GM12878 (cell line): ENCODE measurements around the gene LENG9. TPM values are rescaled to one million over a fixed set of nuclear protein-coding genes. Genes with fewer than 3 reads are reported as not detected.

Experiments used
- BCL11A ChIP-seq: IDR thresholded peaks from 2 replicates; pipeline ENCODE4 v1.6.1; 2011; ENCODE audit warnings: low read depth, low read length
- BRCA1 ChIP-seq: IDR thresholded peaks from 2 replicates; pipeline ENCODE4 v1.6.1; 2011; ENCODE audit warnings: low read depth, low read length, improper control_type of control experiment
- CEBPZ ChIP-seq: fragments of 150-350 bp; IDR thresholded peaks from 2 replicates; pipeline ENCODE4 v1.6.1; 2016; ENCODE audit warnings: low read depth, low read length
- CHD2 ChIP-seq: IDR thresholded peaks from 2 replicates; pipeline ENCODE4 v1.6.1; 2011; ENCODE audit warnings: low read depth, low read length, improper control_type of control experiment, borderline replicate concordance
- DPF2 ChIP-seq: fragments of 450-650 bp; IDR thresholded peaks from 2 replicates; pipeline ENCODE4 v1.6.1; 2017; ENCODE audit warnings: mild to moderate bottlenecking
- JUND ChIP-seq: IDR thresholded peaks from 2 replicates; pipeline ENCODE4 v1.6.1; 2012; ENCODE audit warnings: low read depth, mild to moderate bottlenecking, low read length, improper control_type of control experiment, moderate library complexity
- MYC ChIP-seq: IDR thresholded peaks from 2 replicates; pipeline ENCODE4 v1.6.1; 2011; ENCODE audit warnings: mild to moderate bottlenecking, low read length, moderate library complexity, inconsistent platforms; ENCODE audit not compliant: insufficient read depth, insufficient replicate concordance, insufficient read length, severe bottlenecking
- NKRF ChIP-seq: fragments of 450-650 bp; conservative IDR thresholded peaks from 2 replicates; pipeline ENCODE4 v1.6.1; 2017; ENCODE audit warnings: mild to moderate bottlenecking, moderate library complexity
- NR2C1 ChIP-seq: fragments of 450-650 bp; IDR thresholded peaks from 2 replicates; pipeline ENCODE4 v1.6.1; 2017; ENCODE audit warnings: antibody characterized with exemption, mild to moderate bottlenecking, moderate library complexity
- PBX3 ChIP-seq: IDR thresholded peaks from 2 replicates; pipeline ENCODE4 v1.6.1; 2011; ENCODE audit warnings: mild to moderate bottlenecking, low read depth, low read length, moderate library complexity; ENCODE audit not compliant: insufficient replicate concordance
- RAD21 ChIP-seq: IDR thresholded peaks from 2 replicates; pipeline ENCODE4 v1.6.1; 2011; ENCODE audit warnings: mild to moderate bottlenecking, low read depth, low read length, moderate library complexity; ENCODE audit not compliant: insufficient read depth
- SUZ12 ChIP-seq: fragments of 200-600 bp; sonication (generic); IDR thresholded peaks from one replicate; pipeline ENCODE4 v1.6.1; 2018; ENCODE audit warnings: antibody characterized with exemption, mild to moderate bottlenecking; ENCODE audit not compliant: unreplicated experiment
- polyA plus RNA-seq, 11 experiments: library from polyadenylated mRNA; depleted of rRNA in 4 of 11; unstranded in 6 of 11; stranded (reverse) in 5 of 11; fragments of >200 nt; fragmentation: Nextera tagmentation in 4 of 11; fragmentation: Illumina TruSeq in 1 of 11; extraction: Ambion mirVana in 4 of 11; extraction: Trizol in 1 of 11; gene quantifications; 1 replicate in 1 of 11; 2 replicates in 10 of 11; pipeline versions ENCODE4 v1.2.1 to v1.2.3, GENCODE V29; 2011 to 2016; ENCODE audit warnings: inconsistent platforms in 2 of 11, missing spikeins in 2 of 11, low read depth in 1 of 11
- total RNA-seq, 4 experiments: library from RNA; depleted of rRNA in 3 of 4; stranded (reverse); fragments of >200 nt in 3 of 4; fragmentation: Illumina TruSeq in 1 of 4; extraction: Trizol in 1 of 4; gene quantifications; 2 replicates each; pipeline versions ENCODE4 v1.2.1 to v1.2.3, GENCODE V29; 2013 to 2021
- TF ChIP-seq, protein P1 (sequence below): IDR thresholded peaks from 2 replicates; pipeline ENCODE4 v1.6.1; 2012; ENCODE audit warnings: improper control_type of control experiment, low read depth, low read length; ENCODE audit not compliant: insufficient replicate concordance

LENG9 gene
- total and polyA plus RNA-seq, 10 of the 15 experiments (the other 5 are each of a cell fraction or from before 2014, with no cell fraction given) = 0.09 to 2.9 (median 0.76) TPM; not detected in 1

GRCh38 chr19:54452626-54453025 is 11.0 kb downstream of the LENG9 start (continued):
- TF ChIP-seq CEBPZ (no peak), DPF2 (no peak), PBX3 (no peak), MYC (no peak), JUND (no peak), NR2C1 (no peak), BCL11A (no peak), CHD2 (no peak), NKRF (no peak), BRCA1 (no peak), SUZ12 (no peak), RAD21 (no peak)
- TF ChIP-seq, protein P1, sequence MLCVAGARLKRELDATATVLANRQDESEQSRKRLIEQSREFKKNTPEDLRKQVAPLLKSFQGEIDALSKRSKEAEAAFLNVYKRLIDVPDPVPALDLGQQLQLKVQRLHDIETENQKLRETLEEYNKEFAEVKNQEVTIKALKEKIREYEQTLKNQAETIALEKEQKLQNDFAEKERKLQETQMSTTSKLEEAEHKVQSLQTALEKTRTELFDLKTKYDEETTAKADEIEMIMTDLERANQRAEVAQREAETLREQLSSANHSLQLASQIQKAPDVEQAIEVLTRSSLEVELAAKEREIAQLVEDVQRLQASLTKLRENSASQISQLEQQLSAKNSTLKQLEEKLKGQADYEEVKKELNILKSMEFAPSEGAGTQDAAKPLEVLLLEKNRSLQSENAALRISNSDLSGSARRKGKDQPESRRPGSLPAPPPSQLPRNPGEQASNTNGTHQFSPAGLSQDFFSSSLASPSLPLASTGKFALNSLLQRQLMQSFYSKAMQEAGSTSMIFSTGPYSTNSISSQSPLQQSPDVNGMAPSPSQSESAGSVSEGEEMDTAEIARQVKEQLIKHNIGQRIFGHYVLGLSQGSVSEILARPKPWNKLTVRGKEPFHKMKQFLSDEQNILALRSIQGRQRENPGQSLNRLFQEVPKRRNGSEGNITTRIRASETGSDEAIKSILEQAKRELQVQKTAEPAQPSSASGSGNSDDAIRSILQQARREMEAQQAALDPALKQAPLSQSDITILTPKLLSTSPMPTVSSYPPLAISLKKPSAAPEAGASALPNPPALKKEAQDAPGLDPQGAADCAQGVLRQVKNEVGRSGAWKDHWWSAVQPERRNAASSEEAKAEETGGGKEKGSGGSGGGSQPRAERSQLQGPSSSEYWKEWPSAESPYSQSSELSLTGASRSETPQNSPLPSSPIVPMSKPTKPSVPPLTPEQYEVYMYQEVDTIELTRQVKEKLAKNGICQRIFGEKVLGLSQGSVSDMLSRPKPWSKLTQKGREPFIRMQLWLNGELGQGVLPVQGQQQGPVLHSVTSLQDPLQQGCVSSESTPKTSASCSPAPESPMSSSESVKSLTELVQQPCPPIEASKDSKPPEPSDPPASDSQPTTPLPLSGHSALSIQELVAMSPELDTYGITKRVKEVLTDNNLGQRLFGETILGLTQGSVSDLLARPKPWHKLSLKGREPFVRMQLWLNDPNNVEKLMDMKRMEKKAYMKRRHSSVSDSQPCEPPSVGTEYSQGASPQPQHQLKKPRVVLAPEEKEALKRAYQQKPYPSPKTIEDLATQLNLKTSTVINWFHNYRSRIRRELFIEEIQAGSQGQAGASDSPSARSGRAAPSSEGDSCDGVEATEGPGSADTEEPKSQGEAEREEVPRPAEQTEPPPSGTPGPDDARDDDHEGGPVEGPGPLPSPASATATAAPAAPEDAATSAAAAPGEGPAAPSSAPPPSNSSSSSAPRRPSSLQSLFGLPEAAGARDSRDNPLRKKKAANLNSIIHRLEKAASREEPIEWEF = no peak
- TF ChIP-seq, all 136 proteins: peak for 0
